Panc1 (cell line): Measurements from ENCODE around the gene NT5E.

Source experiments
- CTCF ChIP-seq: fragments of 450-650 bp; IDR thresholded peaks from 2 replicates; pipeline ENCODE4 v1.5.1; 2017; ENCODE audit warnings: mild to moderate bottlenecking
- POLR2AphosphoS5 ChIP-seq: IDR thresholded peaks from 2 replicates; pipeline ENCODE4 v1.6.1; 2012; ENCODE audit warnings: mild to moderate bottlenecking, low read depth, low read length, moderate library complexity
- REST ChIP-seq, 2 experiments: IDR thresholded peaks; 2 replicates each; pipeline ENCODE4 v1.6.1; 2011 to 2012; ENCODE audit warnings: low read depth in 2 of 2, control low read depth in 1 of 2, low read length in 1 of 2, mild to moderate bottlenecking in 1 of 2, moderate library complexity in 1 of 2; ENCODE audit not compliant: insufficient read depth in 1 of 2

- TF ChIP-seq CTCF = no peak
- TF ChIP-seq POLR2AphosphoS5 = no peak
- TF ChIP-seq REST (IDR thresholded peaks at IDR 0.05; ENCODE audit: insufficient read depth in 1 of 2, low read depth in 2 of 2, low read length in 1 of 2) = no peak
Measured at GRCh38 chr6:85483846-85484245, 34.0 kb downstream of the NT5E start.
